Adrenal gland (tissue), 12 donors: ENCODE data around the gene CSNK2B. TPM values are rescaled to one million over a fixed set of nuclear protein-coding genes. Genes with fewer than 3 reads are reported as not detected.

Source experiments
- DNase-seq, 7 donors: peaks; one replicate each; pipeline ENCODE4 v3.0.0-alpha.2; 2019 to 2020
- H3K27ac ChIP-seq, 5 donors: fragments of 200-600 bp; sonication (generic) in 4 of 5; 1 replicate in 3 of 5; 2 replicates in 2 of 5; pipeline versions ENCODE4 v1.5.1 to v1.8.0; 2016 to 2020; ENCODE audit warnings: mild to moderate bottlenecking in 1 of 5
- H3K27me3 ChIP-seq: fragments of 200-600 bp; 2 replicates; pipeline ENCODE4 v1.8.0; 2021
- H3K36me3 ChIP-seq, 2 donors: fragments of 200-600 bp; replicated peaks in 1 of 2; 1 replicate in 1 of 2; 2 replicates in 1 of 2; pipeline versions ENCODE4 v1.5.1 to v1.8.0; 2018 to 2022
- H3K4me1 ChIP-seq, 2 donors: fragments of 200-600 bp; replicated peaks in 1 of 2; 1 replicate in 1 of 2; 2 replicates in 1 of 2; pipeline versions ENCODE4 v1.5.1 to v1.8.0; 2018 to 2021
- H3K4me3 ChIP-seq, 4 donors: fragments of 200-600 bp; sonication (generic) in 3 of 4; one replicate each; pipeline ENCODE4 v1.5.1; 2016 to 2018
- H3K9me3 ChIP-seq, 3 donors: fragments of 200-600 bp; sonication (generic) in 1 of 3; replicated peaks in 1 of 3; 1 replicate in 2 of 3; 2 replicates in 1 of 3; pipeline versions ENCODE4 v1.5.1 to v1.8.0; 2016 to 2021
- POLR2A ChIP-seq, 2 donors: fragments of 450-650 bp; IDR thresholded peaks; one replicate each; pipeline ENCODE4 v1.6.1; 2017; ENCODE audit warnings: antibody characterized with exemption in 2 of 2, mild to moderate bottlenecking in 2 of 2, moderate library complexity in 1 of 2
- WGBS, 4 donors: extraction: QIAGEN DNeasy Blood & Tissue Kit in 2 of 4; methylation state at CpG; one replicate each; pipeline versions ENCODE4 v1.1.5 to v1.1.7; 2013 to 2017; 5-methylcytosine and 5-hydroxymethylcytosine counted together
- intact Hi-C, 2 donors: fragments of 100-400 bp; cut with DNase I; formaldehyde crosslinking; loops; one replicate each; pipeline versions ENCODE4 v1.14.1 to v1.15.0; 2022 to 2023
- polyA plus RNA-seq, 3 donors: library from polyadenylated mRNA; stranded (reverse); fragments of 200-250 nt in 2 of 3; fragments of 350-450 nt in 1 of 3; fragmentation: Illumina TruSeq in 1 of 3; extraction: RNeasy Lipid Tissue Mini Kit (QIAGEN cat#74804) in 1 of 3; gene quantifications; one replicate each; pipeline ENCODE4 v1.2.3, GENCODE V29; 2013 to 2014
- total RNA-seq, 9 donors: library from RNA; depleted of rRNA in 4 of 9; stranded (reverse); fragments of >200 nt in 4 of 9; fragments of 120-200 nt in 1 of 9; fragmentation: NEBNext Ultra II Directional in 1 of 9; extraction: Animal tissue kit (Norgen Biotek cat#: 25700) in 1 of 9; gene quantifications; one replicate each; pipeline versions ENCODE4 v1.1.0 to v1.2.4, GENCODE V29; 2013 to 2023
- TF ChIP-seq, protein P1 (sequence below), 6 experiments: fragments of 450-650 bp in 4 of 6; fragments of 200-600 bp in 2 of 6; sonication (generic) in 1 of 6; IDR thresholded peaks; 1 replicate in 5 of 6; 2 replicates in 1 of 6; pipeline versions ENCODE4 v1.5.1 to v1.8.0; 2016 to 2021; ENCODE audit warnings: antibody characterized with exemption in 6 of 6, mild to moderate bottlenecking in 2 of 6, moderate library complexity in 1 of 6
- donor health status: healthy with polysubstance abuse.
- donor health status: Bipolar disorder and iron deficiency.
- donor health status: DM: yes; HTN: yes; CAD: no.
- donor health status: DM: no; HTN: no; CAD: no.
- donor health status: DM: no; HTN: no; CAD: no.
- donor health status: DM: yes; HTN: yes; CAD: no.

Gene CSNK2B
- total and polyA plus RNA-seq, 12 donors: 142 to 324 (median 206) TPM

DNA sequence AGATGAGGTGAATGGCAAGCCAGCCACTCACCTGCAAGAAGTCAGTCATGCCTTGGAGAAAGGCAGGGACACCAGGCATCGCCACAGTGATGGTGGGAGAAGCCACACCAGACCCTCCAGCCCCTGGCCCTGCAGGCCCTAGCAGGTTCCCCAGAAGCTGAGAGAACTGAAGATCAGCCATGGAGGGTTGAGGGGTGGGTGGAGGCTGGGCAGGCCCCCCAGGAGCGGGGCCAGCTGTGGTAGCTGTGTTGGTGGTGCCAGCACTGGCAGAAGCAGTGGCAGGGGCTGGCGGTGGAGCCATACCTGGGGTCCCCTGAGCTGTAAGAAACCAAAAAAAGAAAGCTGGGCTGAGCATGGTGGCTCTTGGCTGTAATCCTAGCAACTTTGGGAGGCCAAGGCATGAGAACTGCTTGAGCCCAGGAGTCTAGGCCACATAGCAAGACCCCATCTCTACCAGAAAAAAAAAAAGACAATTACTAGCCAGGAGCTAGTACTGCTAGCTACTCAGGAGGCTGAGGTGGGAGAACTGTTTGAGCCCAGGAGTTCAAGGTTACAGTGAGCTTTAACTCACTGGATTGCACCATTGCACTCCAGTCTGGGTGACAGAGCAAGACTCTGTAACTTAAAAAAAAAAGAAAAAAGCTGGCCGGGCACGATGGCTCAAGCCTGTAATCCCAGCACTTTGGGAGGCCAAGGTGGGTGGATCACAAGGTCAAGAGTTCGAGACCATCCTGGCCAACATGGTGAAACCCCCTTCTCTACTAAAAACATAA, 22.9 kb upstream of the CSNK2B start:
- Histone ChIP-seq H3K4me1 (peaks cover 0 to 5% of the 10 kb centered on the region in 2 donors), H3K27me3 (no peaks in the 10 kb centered on the region), H3K9me3 (no peaks in the 10 kb centered on the region), H3K36me3 (peaks cover 0 to 98% of the 10 kb centered on the region in 2 donors), H3K4me3 (no peak overlapping the region), H3K27ac (peak overlapping the region in 3 of 5 donors; percentile 5 to 68 (median 7))
- intact Hi-C loops: no loop called here
- DNase-seq: peak in 3 of 7 donors; percentile 49 to 69 (median 52)
- TF ChIP-seq, protein P1, sequence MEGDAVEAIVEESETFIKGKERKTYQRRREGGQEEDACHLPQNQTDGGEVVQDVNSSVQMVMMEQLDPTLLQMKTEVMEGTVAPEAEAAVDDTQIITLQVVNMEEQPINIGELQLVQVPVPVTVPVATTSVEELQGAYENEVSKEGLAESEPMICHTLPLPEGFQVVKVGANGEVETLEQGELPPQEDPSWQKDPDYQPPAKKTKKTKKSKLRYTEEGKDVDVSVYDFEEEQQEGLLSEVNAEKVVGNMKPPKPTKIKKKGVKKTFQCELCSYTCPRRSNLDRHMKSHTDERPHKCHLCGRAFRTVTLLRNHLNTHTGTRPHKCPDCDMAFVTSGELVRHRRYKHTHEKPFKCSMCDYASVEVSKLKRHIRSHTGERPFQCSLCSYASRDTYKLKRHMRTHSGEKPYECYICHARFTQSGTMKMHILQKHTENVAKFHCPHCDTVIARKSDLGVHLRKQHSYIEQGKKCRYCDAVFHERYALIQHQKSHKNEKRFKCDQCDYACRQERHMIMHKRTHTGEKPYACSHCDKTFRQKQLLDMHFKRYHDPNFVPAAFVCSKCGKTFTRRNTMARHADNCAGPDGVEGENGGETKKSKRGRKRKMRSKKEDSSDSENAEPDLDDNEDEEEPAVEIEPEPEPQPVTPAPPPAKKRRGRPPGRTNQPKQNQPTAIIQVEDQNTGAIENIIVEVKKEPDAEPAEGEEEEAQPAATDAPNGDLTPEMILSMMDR (IDR thresholded peaks at IDR 0.05): no peak
- no peak for TF ChIP-seq POLR2A (IDR thresholded peaks at IDR 0.05)
- WGBS, 4 donors: 61 to 76% (median 74%) methylated on average over 5 to 6 of the region's 6 CpGs

DNA sequence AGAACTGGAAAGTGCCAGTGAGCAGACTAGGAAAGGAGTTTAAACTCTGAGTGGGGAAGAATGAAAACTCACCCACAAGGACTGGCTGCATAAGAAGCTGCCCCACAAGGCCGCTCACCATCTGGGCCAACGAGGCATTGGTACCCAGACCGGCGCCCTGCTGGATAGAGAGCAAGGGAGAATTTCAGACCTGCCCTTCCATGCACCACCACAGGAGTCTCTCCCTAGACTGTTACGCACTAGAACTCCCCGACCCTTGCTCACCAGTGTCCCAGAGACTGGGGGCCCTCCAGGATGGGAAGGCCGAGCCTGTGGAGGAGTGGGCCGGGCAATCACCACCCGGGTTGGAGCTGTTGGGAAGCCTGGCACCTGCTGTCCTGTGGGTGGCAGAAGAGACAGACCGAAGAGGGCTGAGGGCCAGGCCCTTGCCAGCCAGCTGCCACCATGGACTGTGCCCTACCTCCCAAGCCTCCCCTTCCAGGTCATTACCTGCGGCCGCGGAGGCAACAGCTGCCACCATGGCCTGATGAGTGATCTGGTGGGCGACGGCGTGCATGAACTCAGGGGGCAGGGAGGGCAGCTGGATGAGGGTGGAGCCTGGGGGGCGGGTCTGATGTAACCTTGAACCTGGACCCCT, 21.9 kb upstream of the CSNK2B start:
- Histone ChIP-seq H3K27me3 (no peaks in the 10 kb centered on the region), H3K4me1 (peaks cover 0 to 5% of the 10 kb centered on the region in 2 donors), H3K9me3 (no peaks in the 10 kb centered on the region), H3K27ac (peak overlapping the region in 1 of 5 donors; percentile 46), H3K4me3 (no peak overlapping the region), H3K36me3 (peaks cover 0 to 100% of the 10 kb centered on the region in 2 donors)
- TF ChIP-seq POLR2A (IDR thresholded peaks at IDR 0.05): no peak
- TF ChIP-seq, protein P1 (IDR thresholded peaks at IDR 0.05): no peak
- DNase-seq: no peak
- intact Hi-C loops: no loop called here
- 86 to 91% (median 88%) methylated on average over 16 to 17 of the region's 17 CpGs for WGBS, 4 donors

- Histone ChIP-seq H3K4me3 (no peak overlapping the region), H3K27ac (no peak overlapping the region), H3K9me3 (no peaks in the 10 kb centered on the region), H3K36me3 (peaks cover 0 to 100% of the 10 kb centered on the region in 2 donors), H3K4me1 (peaks cover 0 to 10% of the 10 kb centered on the region in 2 donors), H3K27me3 (no peaks in the 10 kb centered on the region)
- intact Hi-C loops: no loop called here
- DNase-seq: no peak
- 93 to 95% (median 95%) methylated on average over 9 of the region's 9 CpGs for WGBS, 4 donors
- no peak for TF ChIP-seq POLR2A (IDR thresholded peaks at IDR 0.05)
- TF ChIP-seq, protein P1 (IDR thresholded peaks at IDR 0.05): no peak
These were observed 20.6 kb upstream of the CSNK2B start for GRCh38 chr6:31645325-31645724.

DNA sequence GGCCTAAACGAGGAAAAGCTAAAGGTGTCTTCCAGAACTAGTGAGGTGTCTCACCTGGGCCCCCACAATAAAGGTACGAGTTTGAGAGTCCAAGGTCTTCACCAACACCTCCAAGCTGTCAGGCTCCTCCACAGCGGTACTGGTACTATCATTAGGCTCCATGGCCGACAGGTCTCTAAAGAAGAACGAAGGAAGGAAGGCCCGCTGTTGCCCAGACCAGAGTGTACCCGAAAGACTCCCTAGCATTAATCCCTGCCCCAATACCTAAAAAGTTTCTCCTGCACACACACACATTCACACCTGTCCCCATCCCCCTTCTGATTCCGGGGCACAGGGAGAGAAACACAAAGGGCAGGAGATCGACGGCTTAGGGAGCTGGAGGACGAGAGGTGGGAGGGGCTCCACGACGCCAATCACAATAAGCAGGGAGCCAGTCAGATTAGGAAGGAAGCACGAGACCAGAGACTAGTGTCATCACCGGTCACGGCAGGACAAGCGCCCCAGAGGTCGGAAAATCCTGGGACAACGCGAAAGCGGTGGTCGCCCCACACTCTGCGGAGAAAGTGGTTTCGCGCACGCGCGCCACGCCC, 14.2 kb upstream of the CSNK2B start:
- 3 to 4% (median 3%) methylated on average over 17 to 29 of the region's 29 CpGs for WGBS, 4 donors
- intact Hi-C loops: no loop called here
- H3K4me1 ChIP-seq: peaks cover 12 to 31% of the 10 kb centered on the region in 2 donors
- peaks cover 0 to 51% of the 10 kb centered on the region in 2 donors for H3K36me3 ChIP-seq
- TF ChIP-seq POLR2A (IDR thresholded peaks at IDR 0.05): peak in 1 of 2 donors; percentile 9
- TF ChIP-seq, protein P1 (IDR thresholded peaks at IDR 0.05): peak in 1 of 6 experiments; percentile 4
- H3K27ac ChIP-seq: peak overlapping the region; percentile 97 to 100 (median 98)
- peak in 6 of 7 donors; percentile 80 to 91 (median 88) for DNase-seq
- no peaks in the 10 kb centered on the region for H3K27me3 ChIP-seq
- H3K9me3 ChIP-seq: no peaks in the 10 kb centered on the region
- peak overlapping the region; percentile 13 to 92 (median 64) for H3K4me3 ChIP-seq
